GM20000 (cell line): Measurements from ENCODE around the gene BPIFB3.

Source experiments
- DNase-seq: peaks from one replicate; pipeline ENCODE4 v3.0.0; 2012; ENCODE audit warnings: low spot score
- TF ChIP-seq, protein P1 (sequence below): IDR thresholded peaks from 2 replicates; pipeline ENCODE4 v1.5.1; 2012; ENCODE audit warnings: mild to moderate bottlenecking, control low read depth; ENCODE audit errors: extremely low read depth, missing control alignments

The BPIFB3 gene

DNA sequence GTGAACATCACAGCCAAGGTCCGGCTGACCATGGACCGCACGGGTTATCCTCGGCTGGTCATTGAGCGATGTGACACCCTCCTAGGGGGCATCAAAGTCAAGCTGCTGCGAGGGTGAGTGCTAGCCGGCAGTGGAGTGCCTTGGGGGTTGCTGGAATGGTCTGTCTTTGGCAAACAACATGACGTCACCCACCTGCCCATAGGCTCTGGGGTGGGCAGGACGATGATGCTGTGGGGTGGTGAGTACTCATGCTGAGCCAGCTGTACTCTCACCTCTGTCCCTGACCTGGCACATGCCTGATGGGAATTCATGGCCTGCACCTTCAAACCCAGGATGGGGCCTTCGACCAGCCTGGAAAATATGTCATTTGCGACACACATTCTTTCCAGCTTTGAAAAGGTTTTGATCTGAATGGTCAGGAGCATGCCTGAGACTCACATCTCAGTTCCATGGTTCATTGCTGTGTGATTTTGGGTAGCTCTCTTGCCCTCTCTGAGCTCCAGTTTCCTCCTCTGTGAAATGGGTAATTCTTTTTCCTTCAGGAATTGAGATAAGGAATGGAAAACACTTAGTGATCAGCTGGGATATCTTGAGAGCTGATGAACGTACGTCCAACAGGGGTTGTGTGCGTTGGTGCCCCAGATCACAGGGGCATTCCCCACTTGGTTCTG, 32.5 kb downstream of the BPIFB3 start:
- TF ChIP-seq, protein P1, sequence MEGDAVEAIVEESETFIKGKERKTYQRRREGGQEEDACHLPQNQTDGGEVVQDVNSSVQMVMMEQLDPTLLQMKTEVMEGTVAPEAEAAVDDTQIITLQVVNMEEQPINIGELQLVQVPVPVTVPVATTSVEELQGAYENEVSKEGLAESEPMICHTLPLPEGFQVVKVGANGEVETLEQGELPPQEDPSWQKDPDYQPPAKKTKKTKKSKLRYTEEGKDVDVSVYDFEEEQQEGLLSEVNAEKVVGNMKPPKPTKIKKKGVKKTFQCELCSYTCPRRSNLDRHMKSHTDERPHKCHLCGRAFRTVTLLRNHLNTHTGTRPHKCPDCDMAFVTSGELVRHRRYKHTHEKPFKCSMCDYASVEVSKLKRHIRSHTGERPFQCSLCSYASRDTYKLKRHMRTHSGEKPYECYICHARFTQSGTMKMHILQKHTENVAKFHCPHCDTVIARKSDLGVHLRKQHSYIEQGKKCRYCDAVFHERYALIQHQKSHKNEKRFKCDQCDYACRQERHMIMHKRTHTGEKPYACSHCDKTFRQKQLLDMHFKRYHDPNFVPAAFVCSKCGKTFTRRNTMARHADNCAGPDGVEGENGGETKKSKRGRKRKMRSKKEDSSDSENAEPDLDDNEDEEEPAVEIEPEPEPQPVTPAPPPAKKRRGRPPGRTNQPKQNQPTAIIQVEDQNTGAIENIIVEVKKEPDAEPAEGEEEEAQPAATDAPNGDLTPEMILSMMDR, result no peak

DNA sequence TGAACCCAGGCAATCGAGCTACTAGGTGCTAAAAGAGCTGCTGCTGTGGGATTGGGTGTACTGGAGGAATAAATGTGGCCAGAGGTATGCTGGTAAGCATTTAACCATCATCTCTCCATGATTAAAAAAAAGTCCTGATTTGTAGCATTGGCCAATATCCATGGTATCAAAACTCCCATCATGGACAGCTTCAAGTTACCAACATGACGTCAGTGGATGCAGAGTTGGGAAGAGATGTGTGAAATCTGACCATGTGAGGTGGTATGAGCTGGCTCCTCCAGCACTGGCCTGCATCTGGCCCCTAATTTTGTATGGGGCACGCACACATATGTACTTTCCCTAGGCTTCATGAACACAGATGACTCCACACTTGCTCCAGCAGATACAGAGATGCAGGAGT, 37.4 kb downstream of the BPIFB3 start:
- TF ChIP-seq, protein P1, result no peak
- DNase-seq, result no peak

More for the DNA sequence above, 32.5 kb downstream of the BPIFB3 start:
- no peak for DNase-seq

DNA sequence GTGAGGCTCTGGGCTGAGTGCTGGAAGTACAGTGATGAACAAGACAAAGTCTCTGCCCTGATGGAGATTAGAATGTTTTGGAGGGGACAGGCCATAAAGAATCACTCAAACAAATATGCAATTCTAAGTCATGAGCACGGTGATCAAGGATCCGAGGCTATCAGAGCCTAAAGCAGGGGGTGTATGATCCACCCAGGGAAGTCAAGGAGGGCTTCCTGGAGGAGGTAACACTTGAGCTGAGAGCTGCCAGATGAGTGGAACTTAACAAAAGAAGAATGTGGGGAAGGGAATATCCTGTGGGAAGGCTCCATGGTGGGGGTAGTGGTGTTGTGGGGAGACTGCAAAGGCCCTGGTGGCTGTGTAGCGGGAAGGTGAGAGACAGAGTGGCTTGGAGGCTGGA, 38.0 kb downstream of the BPIFB3 start:
- no peak for DNase-seq
- TF ChIP-seq, protein P1, result no peak

DNA sequence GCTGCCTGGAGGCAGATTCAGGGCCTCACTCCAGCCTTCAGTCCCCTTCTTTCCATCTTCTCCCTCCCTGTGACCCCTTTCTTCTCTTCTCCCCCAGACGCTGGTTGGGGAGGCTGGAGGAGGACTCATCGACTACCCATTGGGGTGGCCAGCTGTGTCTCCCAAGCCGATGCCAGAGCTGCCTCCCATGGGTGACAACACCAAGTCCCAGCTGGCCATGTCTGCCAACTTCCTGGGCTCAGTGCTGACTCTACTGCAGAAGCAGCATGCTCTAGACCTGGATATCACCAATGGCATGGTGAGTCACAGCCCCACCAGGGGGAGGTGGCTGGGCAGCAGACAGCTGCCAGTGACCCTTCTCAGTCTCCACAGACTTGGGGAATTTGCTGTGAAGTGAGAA, 38.7 kb downstream of the BPIFB3 start:
- TF ChIP-seq, protein P1, result no peak
- DNase-seq, result no peak

DNA sequence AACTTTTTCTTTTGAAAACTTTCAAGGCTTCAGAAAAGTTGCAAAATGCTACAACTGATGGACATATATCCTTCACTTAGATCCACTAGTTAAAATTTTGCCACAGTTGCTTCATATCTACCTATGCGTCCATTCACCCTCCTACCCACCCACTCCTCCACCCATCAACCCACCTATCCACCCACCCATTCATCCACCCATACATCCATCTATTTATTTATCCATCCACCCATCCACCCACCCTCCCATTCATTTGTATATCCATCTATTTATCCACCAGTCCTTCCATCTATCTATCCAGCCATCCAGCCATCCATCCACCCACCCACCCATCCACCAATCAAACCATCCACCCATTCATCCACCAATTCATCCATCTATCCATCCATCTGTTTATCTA, 39.4 kb downstream of the BPIFB3 start:
- TF ChIP-seq, protein P1, result no peak

DNA sequence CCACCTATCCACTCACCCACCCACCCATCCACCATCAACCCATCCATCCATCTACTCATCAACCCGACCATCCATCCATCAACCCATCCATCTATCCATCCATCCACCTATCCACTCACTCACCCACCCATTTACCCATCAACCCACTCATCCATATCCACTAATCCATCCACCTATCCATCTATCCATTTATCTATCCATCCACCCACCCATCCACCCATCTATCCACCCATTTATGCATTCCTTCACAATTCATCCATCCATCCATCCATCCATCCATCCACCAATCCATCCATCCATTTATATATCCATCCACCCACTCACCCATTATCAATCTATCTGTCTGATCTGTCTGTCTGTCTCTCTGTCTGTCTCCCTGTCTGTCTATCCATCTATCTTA, 39.9 kb downstream of the BPIFB3 start:
- no peak for DNase-seq
- TF ChIP-seq, protein P1, result no peak

More for the DNA sequence above, 39.4 kb downstream of the BPIFB3 start:
- no peak for DNase-seq

DNA sequence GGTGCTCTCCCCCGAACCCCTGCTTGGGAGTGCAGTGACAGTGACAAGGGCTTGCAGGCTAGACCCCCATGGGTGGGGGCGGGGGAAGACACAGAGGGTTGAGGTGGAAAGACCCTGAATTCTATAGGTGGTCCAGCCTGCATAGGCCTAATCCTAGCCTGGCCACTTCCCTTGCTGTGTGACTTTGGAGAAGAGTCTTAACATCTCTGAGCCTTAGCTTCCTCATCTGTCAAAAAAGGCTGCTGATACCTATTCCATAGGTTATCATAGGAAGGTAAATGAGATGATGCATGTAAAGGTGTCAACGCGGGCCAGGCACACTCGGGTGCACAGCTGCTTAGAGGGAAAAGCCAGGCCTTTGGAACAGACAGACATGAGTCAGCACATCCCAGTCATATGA, 41.5 kb downstream of the BPIFB3 start:
- no peak for DNase-seq
- TF ChIP-seq, protein P1, result no peak
